IPS-11a (cell line): ENCODE measurements around the gene GALNT10.

ENCODE experiments used
- H3K4me3 ChIP-seq: one replicate; pipeline ENCODE4 v1.5.1; 2013; ENCODE audit warnings: low read depth, low read length, control low read depth

GALNT10 gene

GRCh38 chr5:154230526-154230925 lies 40.0 kb downstream of the GALNT10 start:
- H3K4me3 ChIP-seq: no peak overlapping the region

GRCh38 chr5:154234551-154234950 lies 44.0 kb downstream of the GALNT10 start:
- H3K4me3 ChIP-seq: no peak overlapping the region

GRCh38 chr5:154236011-154236410 lies 45.5 kb downstream of the GALNT10 start:
- H3K4me3 ChIP-seq: no peak overlapping the region

- H3K4me3 ChIP-seq: no peak overlapping the region
These were observed 46.2 kb downstream of the GALNT10 start for GRCh38 chr5:154236536-154237375.

GRCh38 chr5:154237376-154237743 lies 46.8 kb downstream of the GALNT10 start:
- no peak overlapping the region for H3K4me3 ChIP-seq

- no peak overlapping the region for H3K4me3 ChIP-seq
These were observed 47.4 kb downstream of the GALNT10 start for GRCh38 chr5:154237946-154238345.

GRCh38 chr5:154238776-154239481 lies 48.4 kb downstream of the GALNT10 start:
- H3K4me3 ChIP-seq: no peak overlapping the region

- H3K4me3 ChIP-seq: no peak overlapping the region
These were observed 50.1 kb downstream of the GALNT10 start for GRCh38 chr5:154240595-154240994.

GRCh38 chr5:154241021-154241420 lies 50.5 kb downstream of the GALNT10 start:
- no peak overlapping the region for H3K4me3 ChIP-seq

GRCh38 chr5:154242442-154242841 lies 51.9 kb downstream of the GALNT10 start:
- H3K4me3 ChIP-seq: no peak overlapping the region

- H3K4me3 ChIP-seq: no peak overlapping the region
These were observed 52.4 kb downstream of the GALNT10 start for GRCh38 chr5:154242964-154243376.

GRCh38 chr5:154243736-154244135 lies 53.2 kb downstream of the GALNT10 start:
- no peak overlapping the region for H3K4me3 ChIP-seq

GRCh38 chr5:154244476-154244875 lies 53.9 kb downstream of the GALNT10 start:
- H3K4me3 ChIP-seq: no peak overlapping the region

- H3K4me3 ChIP-seq: no peak overlapping the region
These were observed 58.2 kb downstream of the GALNT10 start for GRCh38 chr5:154248691-154249090.

- no peak overlapping the region for H3K4me3 ChIP-seq
These were observed 59.3 kb downstream of the GALNT10 start for GRCh38 chr5:154249826-154250225.

- H3K4me3 ChIP-seq: no peak overlapping the region
These were observed 61.0 kb downstream of the GALNT10 start for GRCh38 chr5:154251529-154251928.

GRCh38 chr5:154253807-154254206 lies 63.3 kb downstream of the GALNT10 start:
- no peak overlapping the region for H3K4me3 ChIP-seq

GRCh38 chr5:154254896-154255295 lies 64.4 kb downstream of the GALNT10 start:
- H3K4me3 ChIP-seq: no peak overlapping the region

- H3K4me3 ChIP-seq: no peak overlapping the region
These were observed 66.5 kb downstream of the GALNT10 start for GRCh38 chr5:154257046-154257445.

- no peak overlapping the region for H3K4me3 ChIP-seq
These were observed 68.1 kb downstream of the GALNT10 start for GRCh38 chr5:154258531-154259217.

GRCh38 chr5:154260224-154260927 lies 69.8 kb downstream of the GALNT10 start:
- H3K4me3 ChIP-seq: no peak overlapping the region
